GM12878 (cell line): Measurements from ENCODE around the gene NTM. TPM values are rescaled to one million over a fixed set of nuclear protein-coding genes. Genes with fewer than 3 reads are reported as not detected.

Experiments used
- ATAC-seq: fragments of 200-7000 bp; cut with Tn5 transposase; 3 replicates; pipeline ENCODE4 v1.9.1; 2020; ENCODE audit warnings: mild to moderate bottlenecking, moderate library complexity
- BruUV-seq: library from RNA; stranded (reverse); fragments of 400-500 nt; replicated peaks from 2 replicates; lab custom pipeline; 2021; lab: Mats Ljungman, UMichigan
- CTCF ChIA-PET: fragments of 300-600 bp; sonication (Branson Sonifier 250); formaldehyde crosslinking; extraction: SDS; loops from one replicate; lab custom pipeline; 2021; ENCODE audit warnings: inconsistent platforms; lab: Yijun Ruan, JAX
- POLR2A ChIA-PET: fragments of 350-600 bp; formaldehyde crosslinking; extraction: SDS; loops from one replicate; lab custom pipeline; 2021; ENCODE audit warnings: inconsistent platforms; lab: Charles Lee
- RAD21 ChIA-PET: fragments of 300-600 bp; sonication (Branson Sonifier 250); formaldehyde crosslinking; loops from one replicate; lab custom pipeline; 2023; ENCODE audit warnings: antibody characterized with exemption; ENCODE audit not compliant: unreplicated experiment; lab: Charles Lee
- SMC1A ChIA-PET: fragments of 300-600 bp; sonication (Branson Sonifier 250); formaldehyde crosslinking; loops from one replicate; lab custom pipeline; 2023; ENCODE audit not compliant: unreplicated experiment, uncharacterized antibody; lab: Charles Lee
- DNase-seq: peaks from one replicate; pipeline ENCODE4 v3.0.0-alpha.2; 2011; ENCODE audit warnings: low read depth, low spot score
- FAIRE-seq: peaks from 3 replicates; lab custom pipeline; 2011; peaks lifted over from hg19 to GRCh38; lab: Jason Lieb, UNC
- H2AFZ ChIP-seq: 2 replicates; pipeline ENCODE4 v1.6.0; 2011; ENCODE audit warnings: low read depth, low read length, control low read depth; ENCODE audit not compliant: control insufficient read depth
- H3K27ac ChIP-seq: 2 replicates; pipeline ENCODE4 v1.5.1; 2011; ENCODE audit warnings: control low read depth; ENCODE audit not compliant: control insufficient read depth, insufficient read depth
- H3K27me3 ChIP-seq, 2 experiments: replicated peaks in 1 of 2; 2 replicates each; pipeline versions ENCODE4 v1.6.0 to v1.6.1; 2011; ENCODE audit warnings: low read length in 1 of 2; ENCODE audit not compliant: control insufficient read depth in 2 of 2, insufficient read depth in 2 of 2
- H3K36me3 ChIP-seq, 2 experiments: 2 replicates each; pipeline ENCODE4 v1.5.1; 2011; ENCODE audit warnings: low read length in 1 of 2; ENCODE audit not compliant: control insufficient read depth in 2 of 2, insufficient read depth in 2 of 2
- H3K4me1 ChIP-seq: 2 replicates; pipeline ENCODE4 v1.6.1; 2011; ENCODE audit warnings: mild to moderate bottlenecking, low read length, moderate library complexity, mixed read lengths; ENCODE audit not compliant: control insufficient read depth, insufficient read depth
- H3K4me2 ChIP-seq: 2 replicates; pipeline ENCODE4 v1.6.0; 2011; ENCODE audit warnings: control low read depth; ENCODE audit not compliant: control insufficient read depth, insufficient read depth
- H3K4me3 ChIP-seq: fragments of 200-600 bp; sonication (generic); 2 replicates; pipeline ENCODE4 v1.5.1; 2016
- H3K79me2 ChIP-seq: 2 replicates; pipeline ENCODE4 v1.6.0; 2011; ENCODE audit warnings: low read length; ENCODE audit not compliant: control insufficient read depth, insufficient read depth
- H3K9ac ChIP-seq: 2 replicates; pipeline ENCODE4 v1.8.0; 2011; ENCODE audit warnings: low read length, control low read depth, mixed read lengths; ENCODE audit not compliant: control insufficient read depth, insufficient read depth
- H3K9me3 ChIP-seq: replicated peaks from 3 replicates; pipeline ENCODE4 v1.5.1; 2011; ENCODE audit warnings: mild to moderate bottlenecking, low read length; ENCODE audit not compliant: control insufficient read depth, insufficient read depth
- H4K20me1 ChIP-seq: 2 replicates; pipeline ENCODE4 v1.6.0; 2011; ENCODE audit not compliant: control insufficient read depth, insufficient read depth
- CEBPB ChIP-seq, 2 experiments: fragments of 150-350 bp in 1 of 2; IDR thresholded peaks; 2 replicates each; pipeline ENCODE4 v1.6.1; 2012 to 2014; ENCODE audit warnings: low read depth in 2 of 2, low read length in 2 of 2, borderline replicate concordance in 1 of 2, inconsistent platforms in 1 of 2
- CREB1 ChIP-seq: IDR thresholded peaks from 2 replicates; pipeline ENCODE4 v1.6.1; 2012; ENCODE audit warnings: low read depth, mild to moderate bottlenecking, inconsistent platforms
- FOXK2 ChIP-seq: fragments of 450-650 bp; IDR thresholded peaks from 2 replicates; pipeline ENCODE4 v1.6.1; 2017; ENCODE audit warnings: mild to moderate bottlenecking, moderate library complexity
- FOXM1 ChIP-seq: IDR thresholded peaks from 2 replicates; pipeline ENCODE4 v1.6.1; 2012; ENCODE audit warnings: low read depth, mild to moderate bottlenecking, inconsistent platforms, low read length, moderate library complexity
- GATAD2B ChIP-seq: fragments of 450-650 bp; conservative IDR thresholded peaks from 2 replicates; pipeline ENCODE4 v1.6.1; 2017; ENCODE audit warnings: low read depth, mild to moderate bottlenecking, moderate library complexity
- IRF4 ChIP-seq: IDR thresholded peaks from 2 replicates; pipeline ENCODE4 v1.6.1; 2011; ENCODE audit warnings: low read depth, low read length
- RCOR1 ChIP-seq: conservative IDR thresholded peaks from 2 replicates; pipeline ENCODE4 v1.6.1; 2012; ENCODE audit warnings: low read depth, low read length, improper control_type of control experiment
- RUNX3 ChIP-seq: IDR thresholded peaks from 2 replicates; pipeline ENCODE4 v1.6.1; 2012; ENCODE audit warnings: low read length, inconsistent platforms
- ZNF622 ChIP-seq: fragments of 450-650 bp; IDR thresholded peaks from 2 replicates; pipeline ENCODE4 v1.6.1; 2017; ENCODE audit warnings: mild to moderate bottlenecking, inconsistent platforms
- ZSCAN29 ChIP-seq: fragments of 450-650 bp; IDR thresholded peaks from 2 replicates; pipeline ENCODE4 v1.6.1; 2017; ENCODE audit warnings: mild to moderate bottlenecking, moderate library complexity
- WGBS: methylation state at CpG from one replicate; pipeline ENCODE4 v1.1.6; 2016; ENCODE audit warnings: low lambda C conversion rate; ENCODE audit not compliant: insufficient replicate concordance, insufficient coverage; ENCODE audit errors: missing lambda C conversion rate; 5-methylcytosine and 5-hydroxymethylcytosine counted together
- in situ Hi-C: fragments of 300-500 bp; cut with MboI; formaldehyde crosslinking; loops from 9 replicates; pipeline ENCODE4 v1.14.3; 2018; ENCODE audit warnings: mixed read lengths
- intact Hi-C: fragments of 100-400 bp; cut with micrococcal nuclease; formaldehyde crosslinking; loops from one replicate; pipeline ENCODE4 v1.14.2; 2022; ENCODE audit not compliant: unreplicated experiment
- polyA plus RNA-seq, 11 experiments: library from polyadenylated mRNA; depleted of rRNA in 4 of 11; unstranded in 6 of 11; stranded (reverse) in 5 of 11; fragments of >200 nt; fragmentation: Nextera tagmentation in 4 of 11; fragmentation: Illumina TruSeq in 1 of 11; extraction: Ambion mirVana in 4 of 11; extraction: Trizol in 1 of 11; gene quantifications; 1 replicate in 1 of 11; 2 replicates in 10 of 11; pipeline versions ENCODE4 v1.2.1 to v1.2.3, GENCODE V29; 2011 to 2016; ENCODE audit warnings: inconsistent platforms in 2 of 11, missing spikeins in 2 of 11, low read depth in 1 of 11
- total RNA-seq, 4 experiments: library from RNA; depleted of rRNA in 3 of 4; stranded (reverse); fragments of >200 nt in 3 of 4; fragmentation: Illumina TruSeq in 1 of 4; extraction: Trizol in 1 of 4; gene quantifications; 2 replicates each; pipeline versions ENCODE4 v1.2.1 to v1.2.3, GENCODE V29; 2013 to 2021
- TF ChIP-seq, protein P1 (sequence below): fragments of 450-650 bp; IDR thresholded peaks from 2 replicates; pipeline ENCODE4 v1.6.1; 2017; ENCODE audit warnings: mild to moderate bottlenecking, moderate library complexity
- TF ChIP-seq, protein P2 (sequence below): fragments of 450-650 bp; conservative IDR thresholded peaks from 2 replicates; pipeline ENCODE4 v1.6.1; 2017; ENCODE audit warnings: mild to moderate bottlenecking, moderate library complexity
- TF ChIP-seq, protein P3 (sequence below): fragments of 450-650 bp; IDR thresholded peaks from 2 replicates; pipeline ENCODE4 v1.6.1; 2018; ENCODE audit warnings: mild to moderate bottlenecking, low read depth, moderate library complexity; ENCODE audit not compliant: partially characterized antibody

Gene NTM
- total and polyA plus RNA-seq, 10 of the 15 experiments (the other 5 are each of a cell fraction or from before 2014, with no cell fraction given) = not detected

DNA sequence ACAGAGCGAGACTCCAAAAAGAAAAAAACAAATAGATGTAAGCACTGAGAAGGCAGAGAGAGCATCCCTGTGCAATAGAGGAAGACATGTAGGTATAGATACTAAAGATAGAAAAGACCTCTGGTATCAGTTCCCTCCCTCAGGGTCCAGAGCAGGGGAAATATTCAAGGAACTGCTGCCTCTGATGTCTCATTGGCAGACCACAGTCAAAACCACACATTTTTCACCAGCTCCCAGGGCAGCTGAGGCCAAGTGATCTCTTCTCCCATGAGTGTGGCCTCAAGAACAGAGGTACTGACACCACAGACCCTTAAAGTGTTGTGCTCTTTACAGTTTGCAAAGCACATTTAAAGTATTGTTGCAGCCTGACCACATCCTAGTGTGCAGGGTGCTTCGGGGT, 288.5 kb downstream of the NTM start (continued):
- TF ChIP-seq, protein P1, sequence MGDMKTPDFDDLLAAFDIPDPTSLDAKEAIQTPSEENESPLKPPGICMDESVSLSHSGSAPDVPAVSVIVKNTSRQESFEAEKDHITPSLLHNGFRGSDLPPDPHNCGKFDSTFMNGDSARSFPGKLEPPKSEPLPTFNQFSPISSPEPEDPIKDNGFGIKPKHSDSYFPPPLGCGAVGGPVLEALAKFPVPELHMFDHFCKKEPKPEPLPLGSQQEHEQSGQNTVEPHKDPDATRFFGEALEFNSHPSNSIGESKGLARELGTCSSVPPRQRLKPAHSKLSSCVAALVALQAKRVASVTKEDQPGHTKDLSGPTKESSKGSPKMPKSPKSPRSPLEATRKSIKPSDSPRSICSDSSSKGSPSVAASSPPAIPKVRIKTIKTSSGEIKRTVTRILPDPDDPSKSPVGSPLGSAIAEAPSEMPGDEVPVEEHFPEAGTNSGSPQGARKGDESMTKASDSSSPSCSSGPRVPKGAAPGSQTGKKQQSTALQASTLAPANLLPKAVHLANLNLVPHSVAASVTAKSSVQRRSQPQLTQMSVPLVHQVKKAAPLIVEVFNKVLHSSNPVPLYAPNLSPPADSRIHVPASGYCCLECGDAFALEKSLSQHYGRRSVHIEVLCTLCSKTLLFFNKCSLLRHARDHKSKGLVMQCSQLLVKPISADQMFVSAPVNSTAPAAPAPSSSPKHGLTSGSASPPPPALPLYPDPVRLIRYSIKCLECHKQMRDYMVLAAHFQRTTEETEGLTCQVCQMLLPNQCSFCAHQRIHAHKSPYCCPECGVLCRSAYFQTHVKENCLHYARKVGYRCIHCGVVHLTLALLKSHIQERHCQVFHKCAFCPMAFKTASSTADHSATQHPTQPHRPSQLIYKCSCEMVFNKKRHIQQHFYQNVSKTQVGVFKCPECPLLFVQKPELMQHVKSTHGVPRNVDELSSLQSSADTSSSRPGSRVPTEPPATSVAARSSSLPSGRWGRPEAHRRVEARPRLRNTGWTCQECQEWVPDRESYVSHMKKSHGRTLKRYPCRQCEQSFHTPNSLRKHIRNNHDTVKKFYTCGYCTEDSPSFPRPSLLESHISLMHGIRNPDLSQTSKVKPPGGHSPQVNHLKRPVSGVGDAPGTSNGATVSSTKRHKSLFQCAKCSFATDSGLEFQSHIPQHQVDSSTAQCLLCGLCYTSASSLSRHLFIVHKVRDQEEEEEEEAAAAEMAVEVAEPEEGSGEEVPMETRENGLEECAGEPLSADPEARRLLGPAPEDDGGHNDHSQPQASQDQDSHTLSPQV = no peak
- TF ChIP-seq GATAD2B (no peak), ZSCAN29 (no peak), FOXK2 (no peak), FOXM1 (no peak), RUNX3 (peak; percentile 90; the same call in 1 of the 2 replicates)

DNA sequence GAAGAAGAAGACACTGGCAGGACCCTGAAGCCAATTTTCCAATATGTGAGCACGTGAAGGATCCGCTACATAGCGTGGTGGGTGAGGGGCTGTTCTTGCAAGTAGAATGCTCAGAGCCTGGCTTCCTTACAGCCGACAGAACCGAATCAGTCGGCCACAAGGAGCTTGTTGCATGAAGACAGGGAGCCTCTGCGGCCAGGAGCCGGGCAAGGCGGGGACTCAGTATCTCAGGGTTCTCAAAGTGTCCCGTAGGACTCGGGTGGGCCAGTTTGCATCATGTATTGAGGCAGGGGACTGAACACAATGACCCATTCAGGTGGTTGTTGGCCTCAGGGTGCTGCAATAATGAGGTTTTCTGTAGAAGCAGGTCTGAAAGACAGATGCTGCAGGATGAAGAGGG, 289.5 kb downstream of the NTM start:
- SMC1A ChIA-PET = no interaction called here
- Histone ChIP-seq H3K79me2 (no peaks in the 10 kb centered on the region), H3K4me1 (peaks cover 10% of the 10 kb centered on the region; the same call in 1 of the 2 replicates), H3K9me3 (no peaks in the 10 kb centered on the region), H3K27me3 (peaks cover 0 to 5% of the 10 kb centered on the region in 2 experiments; a peak in 2 of 4 replicates), H3K4me3 (no peak overlapping the region), H3K9ac (no peak overlapping the region), H2AFZ (no peak overlapping the region), H3K4me2 (no peak overlapping the region), H3K36me3 (no peaks in the 10 kb centered on the region), H4K20me1 (no peaks in the 10 kb centered on the region), H3K27ac (no peak overlapping the region)
- DNase-seq = no peak
- intact Hi-C loops = no loop called here
- FAIRE-seq = no peak
- BruUV-seq = no TSS peak
- CTCF ChIA-PET = interaction anchor here (1.9 kb wide), 1 partner anchor 9 kb away, joined by 5 read pairs; no protein-coding TSS in a partner anchor
- RAD21 ChIA-PET = no interaction called here
- WGBS = 65% methylated on average over 11 of the region's 11 CpGs
- in situ Hi-C loops = no loop called here
- no peak for ATAC-seq
- POLR2A ChIA-PET = no interaction called here
- TF ChIP-seq RCOR1 = no peak
- TF ChIP-seq IRF4 = no peak
- TF ChIP-seq CEBPB (IDR thresholded peaks at IDR 0.05; ENCODE audit: borderline replicate concordance in 1 of 2, low read depth in 2 of 2, low read length in 2 of 2) = no peak
- TF ChIP-seq, protein P2, sequence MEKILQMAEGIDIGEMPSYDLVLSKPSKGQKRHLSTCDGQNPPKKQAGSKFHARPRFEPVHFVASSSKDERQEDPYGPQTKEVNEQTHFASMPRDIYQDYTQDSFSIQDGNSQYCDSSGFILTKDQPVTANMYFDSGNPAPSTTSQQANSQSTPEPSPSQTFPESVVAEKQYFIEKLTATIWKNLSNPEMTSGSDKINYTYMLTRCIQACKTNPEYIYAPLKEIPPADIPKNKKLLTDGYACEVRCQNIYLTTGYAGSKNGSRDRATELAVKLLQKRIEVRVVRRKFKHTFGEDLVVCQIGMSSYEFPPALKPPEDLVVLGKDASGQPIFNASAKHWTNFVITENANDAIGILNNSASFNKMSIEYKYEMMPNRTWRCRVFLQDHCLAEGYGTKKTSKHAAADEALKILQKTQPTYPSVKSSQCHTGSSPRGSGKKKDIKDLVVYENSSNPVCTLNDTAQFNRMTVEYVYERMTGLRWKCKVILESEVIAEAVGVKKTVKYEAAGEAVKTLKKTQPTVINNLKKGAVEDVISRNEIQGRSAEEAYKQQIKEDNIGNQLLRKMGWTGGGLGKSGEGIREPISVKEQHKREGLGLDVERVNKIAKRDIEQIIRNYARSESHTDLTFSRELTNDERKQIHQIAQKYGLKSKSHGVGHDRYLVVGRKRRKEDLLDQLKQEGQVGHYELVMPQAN = no peak
- TF ChIP-seq CREB1 = no peak
- TF ChIP-seq, protein P3, sequence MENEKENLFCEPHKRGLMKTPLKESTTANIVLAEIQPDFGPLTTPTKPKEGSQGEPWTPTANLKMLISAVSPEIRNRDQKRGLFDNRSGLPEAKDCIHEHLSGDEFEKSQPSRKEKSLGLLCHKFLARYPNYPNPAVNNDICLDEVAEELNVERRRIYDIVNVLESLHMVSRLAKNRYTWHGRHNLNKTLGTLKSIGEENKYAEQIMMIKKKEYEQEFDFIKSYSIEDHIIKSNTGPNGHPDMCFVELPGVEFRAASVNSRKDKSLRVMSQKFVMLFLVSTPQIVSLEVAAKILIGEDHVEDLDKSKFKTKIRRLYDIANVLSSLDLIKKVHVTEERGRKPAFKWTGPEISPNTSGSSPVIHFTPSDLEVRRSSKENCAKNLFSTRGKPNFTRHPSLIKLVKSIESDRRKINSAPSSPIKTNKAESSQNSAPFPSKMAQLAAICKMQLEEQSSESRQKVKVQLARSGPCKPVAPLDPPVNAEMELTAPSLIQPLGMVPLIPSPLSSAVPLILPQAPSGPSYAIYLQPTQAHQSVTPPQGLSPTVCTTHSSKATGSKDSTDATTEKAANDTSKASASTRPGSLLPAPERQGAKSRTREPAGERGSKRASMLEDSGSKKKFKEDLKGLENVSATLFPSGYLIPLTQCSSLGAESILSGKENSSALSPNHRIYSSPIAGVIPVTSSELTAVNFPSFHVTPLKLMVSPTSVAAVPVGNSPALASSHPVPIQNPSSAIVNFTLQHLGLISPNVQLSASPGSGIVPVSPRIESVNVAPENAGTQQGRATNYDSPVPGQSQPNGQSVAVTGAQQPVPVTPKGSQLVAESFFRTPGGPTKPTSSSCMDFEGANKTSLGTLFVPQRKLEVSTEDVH = no peak
- no peak for TF ChIP-seq ZNF622
- TF ChIP-seq, all 136 proteins: peak for 0
